HepG2 (cell line): ENCODE data around the gene MRPS35. TPM values are rescaled to one million over a fixed set of nuclear protein-coding genes. Genes with fewer than 3 reads are reported as not detected.
A peak's percentile ranks its signal among the peaks of the same experiment; 100 is the strongest.

Experiments
- ATAC-seq: fragments of 200-7000 bp; cut with Tn5 transposase; 3 replicates; pipeline ENCODE4 v1.9.1; 2020; ENCODE audit warnings: mild to moderate bottlenecking, moderate library complexity
- BruUV-seq: library from RNA; stranded (reverse); fragments of 400-500 nt; replicated peaks from 2 replicates; lab custom pipeline; 2021; lab: Mats Ljungman, UMichigan
- CTCF ChIA-PET: fragments of 300-600 bp; formaldehyde crosslinking; extraction: SDS; loops from one replicate; lab custom pipeline; 2021; ENCODE audit warnings: low total read pairs, inconsistent platforms, low intra/inter-chr PET ratio; lab: Yijun Ruan, JAX
- POLR2A ChIA-PET: fragments of 350-600 bp; sonication (Branson Sonifier 250); formaldehyde crosslinking; loops from one replicate; lab custom pipeline; 2020; ENCODE audit warnings: antibody characterized with exemption, inconsistent platforms; lab: Yijun Ruan, JAX
- DNase-seq: peaks from one replicate; pipeline ENCODE4 v3.0.0-alpha.2; 2015; ENCODE audit warnings: low spot score
- FAIRE-seq: peaks from 3 replicates; lab custom pipeline; 2011; peaks lifted over from hg19 to GRCh38; lab: Jason Lieb, UNC
- H2AFZ ChIP-seq: one replicate; pipeline ENCODE4 v1.6.1; 2011; ENCODE audit warnings: low read length, inconsistent platforms
- H3K27ac ChIP-seq: fragments of 300-600 bp; 3 replicates; pipeline ENCODE4 v1.8.0; 2011; ENCODE audit warnings: mixed run types, mild to moderate bottlenecking, mixed read lengths, low read length, inconsistent platforms; ENCODE audit not compliant: insufficient read depth; ENCODE audit errors: extremely low read length
- H3K27me3 ChIP-seq, 2 experiments: fragments of 200-600 bp in 1 of 2; 2 replicates in 1 of 2; 3 replicates in 1 of 2; pipeline versions ENCODE4 v1.6.0 to v1.8.0; 2011; ENCODE audit warnings: low read length in 2 of 2, mild to moderate bottlenecking in 2 of 2, moderate library complexity in 2 of 2, inconsistent platforms in 1 of 2; ENCODE audit not compliant: insufficient read depth in 2 of 2, control insufficient read depth in 1 of 2
- H3K36me3 ChIP-seq, 2 experiments: fragments of 200-600 bp in 1 of 2; replicated peaks in 1 of 2; 2 replicates in 1 of 2; 3 replicates in 1 of 2; pipeline versions ENCODE4 v1.5.1 to v1.8.0; 2011; ENCODE audit warnings: low read length in 2 of 2, inconsistent platforms in 1 of 2; ENCODE audit not compliant: insufficient read depth in 2 of 2, control insufficient read depth in 1 of 2
- H3K4me1 ChIP-seq: 2 replicates; pipeline ENCODE4 v1.5.1; 2012; ENCODE audit warnings: low read length, inconsistent platforms; ENCODE audit not compliant: insufficient read depth
- H3K4me2 ChIP-seq: 2 replicates; pipeline ENCODE4 v1.6.0; 2011; ENCODE audit warnings: low read depth, low read length, inconsistent platforms
- H3K4me3 ChIP-seq, 3 experiments: fragments of 200-600 bp in 1 of 3; sonication (generic), shearing (Covaris generic) in 1 of 3; replicated peaks in 1 of 3; 2 replicates each; pipeline ENCODE4 v1.5.1; 2011 to 2016; ENCODE audit warnings: low read length in 3 of 3, inconsistent platforms in 2 of 3, low read depth in 2 of 3, mild to moderate bottlenecking in 2 of 3, control low read depth in 1 of 3, mixed read lengths in 1 of 3; ENCODE audit not compliant: insufficient read depth in 1 of 3
- H3K79me2 ChIP-seq: one replicate; pipeline ENCODE4 v1.6.1; 2011; ENCODE audit warnings: low read length, inconsistent platforms; ENCODE audit not compliant: insufficient read depth
- H3K9ac ChIP-seq: 2 replicates; pipeline ENCODE4 v1.6.0; 2011; ENCODE audit warnings: mild to moderate bottlenecking, low read depth, low read length, inconsistent platforms; ENCODE audit not compliant: insufficient read depth
- H3K9me3 ChIP-seq: 2 replicates; pipeline ENCODE4 v1.5.1; 2012; ENCODE audit warnings: mild to moderate bottlenecking, low read length
- H4K20me1 ChIP-seq: 2 replicates; pipeline ENCODE4 v1.6.0; 2011; ENCODE audit warnings: inconsistent platforms, mild to moderate bottlenecking, low read length, moderate library complexity; ENCODE audit not compliant: insufficient read depth
- ARHGAP35 ChIP-seq: sonication (generic); formaldehyde crosslinking; IDR thresholded peaks from 2 replicates; pipeline ENCODE4 v1.9.0; 2022; ENCODE audit warnings: mild to moderate bottlenecking, inconsistent platforms, moderate library complexity, missing genetic modification reagents, borderline replicate concordance
- BCL6 ChIP-seq: IDR thresholded peaks from 2 replicates; pipeline ENCODE4 v1.6.1; 2016; ENCODE audit warnings: missing genetic modification reagents, missing compliant biosample characterization
- SRF ChIP-seq: IDR thresholded peaks from 2 replicates; pipeline ENCODE4 v1.6.1; 2011; ENCODE audit warnings: mild to moderate bottlenecking, low read depth, low read length, moderate library complexity
- SYNCRIP ChIP-seq: fragments of 200-400 bp; formaldehyde crosslinking; IDR thresholded peaks from 2 replicates; pipeline ENCODE4 v1.6.1; 2018; ENCODE audit warnings: mild to moderate bottlenecking, low read depth, low read length; ENCODE audit not compliant: insufficient read depth
- ZNF512B ChIP-seq: sonication (generic); formaldehyde crosslinking; IDR thresholded peaks from 2 replicates; pipeline ENCODE4 v1.5.1; 2020; ENCODE audit warnings: missing genetic modification reagents, mild to moderate bottlenecking, borderline replicate concordance
- ZNF552 ChIP-seq: sonication (generic); formaldehyde crosslinking; IDR thresholded peaks from 2 replicates; pipeline ENCODE4 v1.9.0; 2022; ENCODE audit warnings: missing genetic modification reagents, mild to moderate bottlenecking, borderline replicate concordance
- ZNF598 ChIP-seq: sonication (generic); formaldehyde crosslinking; IDR thresholded peaks from 2 replicates; pipeline ENCODE4 v1.5.1; 2020; ENCODE audit warnings: mild to moderate bottlenecking, missing genetic modification reagents, borderline replicate concordance
- WGBS: methylation state at CpG from one replicate; pipeline ENCODE4 v1.1.6; 2017; ENCODE audit warnings: low lambda C conversion rate; 5-methylcytosine and 5-hydroxymethylcytosine counted together
- in situ Hi-C: cut with HindIII; loops from 2 replicates; pipeline ENCODE4 v1.10.0; 2017; ENCODE audit warnings: low pct_unique_long_range_greater_than_20kb; ENCODE audit not compliant: extremely low pct_ligation_motif_present
- intact Hi-C: fragments of 100-400 bp; cut with micrococcal nuclease; formaldehyde crosslinking; loops from one replicate; pipeline ENCODE4 v1.10.0; 2022; ENCODE audit not compliant: unreplicated experiment
- polyA plus RNA-seq, 8 experiments: library from polyadenylated mRNA; depleted of rRNA in 3 of 8; stranded (reverse) in 7 of 8; unstranded in 1 of 8; fragments of >200 nt; fragmentation: Illumina TruSeq in 4 of 8; extraction: Trizol in 4 of 8; gene quantifications; 2 replicates each; pipeline versions ENCODE4 v1.2.1 to v1.2.3, GENCODE V29; 2011 to 2016; ENCODE audit warnings: low read depth in 4 of 8, missing spikeins in 1 of 8, mixed read lengths in 1 of 8; ENCODE audit not compliant: insufficient read depth in 1 of 8
- total RNA-seq, 5 experiments: library from RNA; depleted of rRNA; stranded (reverse); fragments of >200 nt; fragmentation: Illumina TruSeq; extraction: Trizol; gene quantifications; 2 replicates each; pipeline ENCODE4 v1.2.3, GENCODE V29; 2016; ENCODE audit warnings: low read depth in 1 of 5

MRPS35 gene
- total and polyA plus RNA-seq, 2 of the 13 experiments (the other 11 are each of a cell fraction or from before 2014, with no cell fraction given): 63.4 to 104 TPM

GRCh38 chr12:27794818-27795584 is 84.4 kb downstream of the MRPS35 start:
- ATAC-seq: no peak
- Histone ChIP-seq H3K9ac (no peak overlapping the region), H3K27me3 (no peaks in the 10 kb centered on the region; a peak in 1 of 5 replicates), H3K27ac (no peak overlapping the region), H2AFZ (no peak overlapping the region), H3K79me2 (no peaks in the 10 kb centered on the region), H3K9me3 (no peaks in the 10 kb centered on the region), H3K4me2 (no peak overlapping the region), H3K4me3 (no peak overlapping the region), H3K4me1 (no peaks in the 10 kb centered on the region), H3K36me3 (peaks cover 8 to 60% of the 10 kb centered on the region in 2 experiments; a peak in 4 of 5 replicates), H4K20me1 (no peaks in the 10 kb centered on the region)
- ChIA-PET CTCF (no interaction called here), POLR2A (no interaction called here)
- DNase-seq: no peak
- TF ChIP-seq ZNF512B (CRISPR knock-in tag): no peak
- no peak for TF ChIP-seq ZNF552 (CRISPR knock-in tag)
- TF ChIP-seq SRF: no peak
- no peak for TF ChIP-seq ZNF598 (CRISPR knock-in tag)
- TF ChIP-seq ARHGAP35 (CRISPR knock-in tag): no peak
- TF ChIP-seq BCL6 (CRISPR knock-in tag): peak; percentile 64; the same call in 1 of the 2 replicates
- no peak for TF ChIP-seq SYNCRIP
- intact Hi-C loops: no loop called here
- in situ Hi-C loops: no loop called here
- WGBS: 78% methylated on average over 6 of the region's 6 CpGs
- FAIRE-seq: no peak
- no TSS peak for BruUV-seq
